ENCODE data around the gene ARHGEF4.
"Not testable (repeated sequence)": the region's sequence is repeated elsewhere in the genome, so short reads cannot be mapped to it uniquely, and the experiment has no call there.

The ARHGEF4 gene

DNA sequence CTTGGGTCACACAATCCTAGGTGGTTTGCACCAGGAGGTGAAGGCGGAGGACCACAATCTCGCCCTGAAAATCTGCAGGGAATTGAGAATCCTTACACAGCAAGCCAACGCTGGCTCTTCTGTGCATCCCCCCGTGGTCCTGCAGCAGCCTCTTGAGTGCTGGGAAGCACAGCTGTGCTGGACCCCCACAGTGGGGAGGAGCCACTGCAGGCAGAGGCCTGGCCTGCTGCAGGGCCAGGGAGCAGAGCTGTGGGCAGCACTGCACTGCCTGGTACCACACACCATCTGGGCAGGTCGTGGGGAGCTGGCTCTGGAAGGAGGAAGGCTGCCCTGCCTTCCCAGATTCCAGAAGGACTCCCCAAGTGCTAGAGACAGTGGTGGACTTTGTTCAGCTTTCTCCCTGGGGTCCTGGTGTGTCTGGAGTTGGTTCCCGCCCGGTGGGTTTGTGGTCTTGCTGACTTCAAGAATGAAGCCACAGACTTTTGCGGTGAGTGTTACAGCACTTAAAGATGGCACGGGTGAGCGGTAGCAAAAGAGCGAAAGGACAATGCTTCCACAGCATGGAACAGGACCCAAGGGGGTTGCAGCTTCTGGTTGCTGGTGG lies 150.3 kb downstream of the ARHGEF4 start:
- no peak for DNase-seq

DNA sequence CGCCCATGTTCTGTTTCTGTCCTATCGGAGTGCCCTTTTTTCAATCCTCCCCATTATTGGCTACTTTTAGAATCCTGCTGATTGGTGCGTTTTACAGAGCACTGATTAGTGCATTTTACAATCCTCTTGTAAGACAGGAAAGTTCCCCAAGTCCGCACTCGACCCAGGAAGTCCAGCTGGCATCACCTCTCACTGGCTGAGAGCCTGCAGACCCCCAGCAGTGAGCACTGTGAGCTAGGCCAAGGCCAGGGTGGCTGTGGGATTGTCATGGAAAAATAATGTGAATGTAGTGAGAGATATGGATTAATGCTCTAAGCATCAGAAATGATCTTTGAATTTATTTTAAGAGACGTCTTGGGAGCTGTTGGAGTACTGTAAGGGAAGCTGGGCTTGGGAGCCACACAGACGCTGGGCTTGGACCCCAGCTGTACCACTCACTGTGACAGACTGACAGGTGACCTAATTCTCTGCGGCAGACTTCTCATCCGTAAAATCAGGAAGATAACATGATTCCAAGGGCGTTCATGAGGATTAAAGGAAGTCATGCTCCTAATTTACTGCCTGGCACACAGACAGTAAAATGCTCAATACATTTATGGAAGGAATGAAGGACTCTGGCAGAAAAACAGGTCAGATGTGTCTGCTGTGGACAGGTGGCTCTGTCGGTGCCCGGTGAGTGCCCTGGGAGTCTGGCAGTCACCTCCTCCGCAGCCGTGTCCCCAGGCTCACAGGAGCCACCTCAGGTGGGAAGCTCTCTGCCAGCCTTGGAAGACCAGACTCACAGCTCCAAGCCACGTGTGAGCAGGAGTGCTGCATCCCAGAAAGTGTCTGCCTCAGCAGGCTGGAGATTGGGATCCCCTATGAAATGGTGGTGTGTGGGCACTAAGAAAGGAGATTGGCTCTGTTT lies 151.1 kb downstream of the ARHGEF4 start:
- no peak for DNase-seq

DNA sequence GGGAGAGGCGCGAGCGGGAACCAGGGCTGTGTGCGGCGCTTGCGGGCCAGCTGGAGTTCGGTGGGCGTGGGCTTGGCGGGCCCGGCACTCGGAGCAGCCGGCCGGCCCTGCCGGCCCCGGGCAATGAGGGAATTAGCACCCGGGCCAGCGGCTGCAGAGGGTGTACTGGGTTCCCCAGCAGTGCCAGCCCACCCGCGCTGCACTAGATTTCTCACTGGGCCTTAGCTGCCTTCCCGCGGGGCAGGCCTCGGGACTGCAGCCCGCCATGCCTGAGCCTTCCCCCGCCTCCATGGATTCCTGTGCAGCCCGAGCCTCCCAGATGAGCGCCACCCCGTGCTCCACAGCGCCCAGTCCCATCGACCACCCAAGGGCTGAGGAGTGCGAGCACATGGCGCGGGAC lies 154.7 kb downstream of the ARHGEF4 start:
- DNase-seq: not testable (repeated sequence)

DNA sequence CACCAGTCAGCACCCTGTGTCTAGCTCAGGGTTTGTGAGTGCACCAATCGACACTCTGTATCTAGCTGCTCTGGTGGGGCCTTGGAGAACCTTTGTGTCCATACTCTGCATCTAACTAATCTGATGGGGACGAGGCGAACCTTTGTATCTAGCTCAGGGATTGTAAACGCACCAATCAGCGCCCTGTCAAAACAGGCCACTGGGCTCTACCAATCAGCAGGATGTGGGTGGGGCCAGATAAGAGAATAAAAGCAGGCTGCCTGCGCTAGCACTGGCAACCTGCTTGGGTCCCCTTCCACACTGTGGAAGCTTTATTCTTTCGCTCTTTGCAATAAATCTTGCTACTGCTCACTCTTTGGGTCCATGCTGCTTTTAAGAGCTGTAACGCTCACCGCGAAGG lies 155.3 kb downstream of the ARHGEF4 start:
- not testable (repeated sequence) for DNase-seq

DNA sequence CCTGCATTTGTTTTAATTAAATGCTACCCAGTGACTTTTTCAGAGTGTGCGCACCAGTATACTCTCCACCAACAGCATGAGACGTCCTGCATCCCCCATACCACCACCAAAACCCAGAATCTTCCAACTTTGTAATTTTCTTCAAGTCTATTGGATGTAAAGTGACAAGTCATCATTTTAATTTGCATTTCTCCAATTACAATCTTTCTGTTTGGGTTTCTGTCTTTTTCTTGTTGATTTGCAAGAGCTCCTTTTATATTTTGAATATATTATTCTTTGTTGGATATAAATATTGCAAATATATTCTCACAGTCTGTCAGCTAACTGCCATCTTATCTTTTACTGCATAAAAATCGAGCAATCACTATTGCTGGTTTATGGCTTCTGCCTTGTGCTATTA lies 160.0 kb downstream of the ARHGEF4 start:
- DNase-seq: no peak

DNA sequence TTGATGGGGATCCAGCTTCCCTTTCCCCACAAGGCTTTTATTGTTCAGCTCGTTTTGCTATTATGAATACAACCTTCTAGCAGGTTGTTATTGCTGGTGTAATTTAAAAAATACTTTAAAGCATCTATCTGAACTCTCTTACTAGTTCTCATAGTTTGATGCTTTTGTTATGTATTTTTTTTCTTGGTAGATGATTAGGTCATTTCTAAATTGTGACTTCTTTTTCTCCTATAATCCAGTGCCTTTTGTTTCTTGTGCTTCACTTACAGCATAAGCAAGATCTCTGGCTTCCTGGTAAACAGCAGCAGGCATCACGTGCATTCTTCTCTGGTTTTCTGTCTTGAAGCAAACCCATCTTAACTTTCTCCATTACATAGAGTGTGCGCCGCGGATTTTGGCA lies 160.5 kb downstream of the ARHGEF4 start:
- DNase-seq: no peak

DNA sequence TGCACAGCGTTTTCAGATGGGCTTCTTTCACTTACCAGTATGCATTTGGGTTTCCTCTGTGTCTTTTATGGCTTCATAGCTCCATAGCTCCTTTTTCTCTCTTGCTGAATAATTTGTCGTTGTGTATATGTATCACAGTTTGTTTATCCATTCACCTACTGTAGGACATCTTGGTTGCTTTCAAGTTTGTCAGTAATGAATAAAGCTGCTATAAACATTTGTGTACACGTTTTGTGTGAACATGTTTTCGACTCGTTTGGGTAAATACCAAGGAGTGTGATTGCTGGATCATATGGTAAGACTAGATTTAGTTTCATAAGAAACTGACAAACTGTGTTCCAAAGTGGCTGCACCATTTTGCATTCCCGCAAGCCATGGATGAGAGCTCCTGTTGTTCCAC lies 161.8 kb downstream of the ARHGEF4 start:
- no peak for DNase-seq

DNA sequence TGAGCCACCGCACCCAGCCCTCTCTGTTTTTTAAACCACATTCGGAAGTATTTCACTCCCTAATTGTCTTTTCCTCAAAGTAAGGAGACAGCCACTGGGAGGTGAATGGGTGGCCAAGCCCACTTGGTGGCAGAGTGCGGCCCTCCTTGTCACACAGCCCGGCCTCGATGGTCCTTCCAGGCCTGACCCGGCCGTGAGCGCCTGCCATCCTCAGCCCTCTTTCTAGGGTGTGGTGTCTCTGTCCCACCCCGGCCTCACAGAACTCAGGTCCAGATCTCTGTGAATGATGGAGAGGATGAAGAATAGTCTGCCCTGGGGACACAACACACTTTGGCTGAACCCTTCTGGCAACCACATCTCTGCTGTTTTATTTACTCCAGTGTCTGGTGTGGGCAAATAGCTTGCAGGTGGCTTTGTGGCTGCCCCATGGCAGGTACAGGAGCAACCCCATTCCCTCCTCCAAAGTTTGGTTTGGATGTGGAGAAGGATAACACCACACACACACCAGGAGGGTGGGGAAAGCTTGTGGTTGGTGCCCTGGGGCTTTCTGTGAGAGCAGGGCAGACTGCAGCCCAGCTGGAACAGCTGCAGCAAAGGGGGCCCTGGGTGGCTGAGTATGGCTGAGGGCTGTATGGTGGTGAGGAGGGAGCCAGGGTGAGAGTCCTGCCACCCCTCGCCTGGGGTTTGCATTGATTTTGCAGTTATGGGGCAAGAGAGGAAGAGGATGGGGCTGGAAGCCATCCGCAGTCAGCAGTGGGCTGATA lies 167.9 kb downstream of the ARHGEF4 start:
- DNase-seq: no peak

DNA sequence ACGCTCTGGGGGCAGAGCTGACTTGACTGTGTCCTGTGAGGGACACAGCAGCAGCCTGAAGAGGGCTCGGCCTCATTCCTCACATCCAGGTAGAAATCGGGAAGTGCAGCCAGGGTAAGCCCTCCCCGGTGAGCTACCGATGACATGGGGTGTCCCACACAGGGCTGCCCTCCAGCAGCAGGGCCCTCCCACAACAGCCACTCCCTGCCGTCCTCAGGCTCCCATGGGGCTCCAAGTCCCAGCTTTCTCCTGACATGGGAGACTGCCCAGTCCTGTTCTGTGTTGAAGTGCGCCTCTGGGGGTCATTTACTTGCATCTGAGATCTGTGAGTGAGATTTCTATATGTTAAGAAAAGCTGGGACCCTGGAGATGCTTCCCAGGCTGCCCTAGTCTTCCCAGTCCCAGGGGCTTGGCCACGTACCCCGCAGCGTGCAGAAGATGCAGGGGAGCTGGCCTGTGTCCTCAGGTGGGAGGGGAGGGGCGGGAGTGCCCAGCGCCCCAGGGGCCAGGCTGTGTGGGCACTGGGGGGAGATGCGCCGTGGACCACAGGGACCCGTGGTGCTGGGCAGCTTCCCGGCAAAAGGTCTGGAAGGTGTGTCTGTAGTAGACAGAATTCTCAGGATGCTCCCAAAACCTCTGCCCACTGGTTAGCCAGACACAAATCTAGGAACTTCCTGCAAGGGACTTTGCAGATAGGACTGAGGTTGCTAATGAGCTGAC lies 168.7 kb downstream of the ARHGEF4 start:
- DNase-seq: no peak

DNA sequence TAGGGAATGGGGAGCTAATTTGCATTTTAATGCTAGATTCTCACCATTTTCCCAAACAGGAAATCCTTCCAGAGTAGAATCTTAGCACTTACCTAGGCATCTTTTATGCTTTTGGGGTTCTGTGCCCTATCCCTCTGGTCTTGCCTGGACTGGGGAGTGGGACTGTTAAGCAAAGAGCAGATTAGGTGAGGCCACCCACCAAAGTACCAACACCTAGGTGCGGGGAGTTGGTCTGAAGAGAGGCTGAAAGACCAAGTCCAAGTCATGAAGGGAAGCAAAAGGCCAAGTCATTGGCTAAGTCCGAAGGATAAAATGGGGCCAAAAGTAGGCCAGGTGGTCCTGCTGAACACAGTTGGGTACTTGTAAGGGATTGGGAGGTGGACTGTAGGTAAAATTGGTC lies 169.8 kb downstream of the ARHGEF4 start:
- DNase-seq: no peak

DNA sequence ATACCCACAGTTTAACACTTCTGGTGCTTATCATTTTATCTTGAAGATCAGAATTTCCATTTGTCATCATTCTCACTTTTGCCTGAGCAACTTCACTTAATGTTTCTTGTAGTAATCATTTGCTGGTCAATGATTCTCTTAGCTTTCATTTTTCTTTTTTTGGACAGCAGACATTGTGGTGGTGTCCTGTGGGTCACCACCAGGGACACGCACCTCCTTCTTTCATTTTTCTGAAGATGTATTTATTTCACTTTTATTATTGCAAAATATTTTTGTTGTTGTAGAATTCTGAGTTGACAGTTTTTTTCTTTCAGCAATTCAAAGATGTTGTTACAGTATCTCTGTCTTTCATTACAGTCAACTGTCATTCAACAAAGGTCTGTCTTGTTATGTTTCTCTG lies 172.3 kb downstream of the ARHGEF4 start:
- DNase-seq: no peak

DNA sequence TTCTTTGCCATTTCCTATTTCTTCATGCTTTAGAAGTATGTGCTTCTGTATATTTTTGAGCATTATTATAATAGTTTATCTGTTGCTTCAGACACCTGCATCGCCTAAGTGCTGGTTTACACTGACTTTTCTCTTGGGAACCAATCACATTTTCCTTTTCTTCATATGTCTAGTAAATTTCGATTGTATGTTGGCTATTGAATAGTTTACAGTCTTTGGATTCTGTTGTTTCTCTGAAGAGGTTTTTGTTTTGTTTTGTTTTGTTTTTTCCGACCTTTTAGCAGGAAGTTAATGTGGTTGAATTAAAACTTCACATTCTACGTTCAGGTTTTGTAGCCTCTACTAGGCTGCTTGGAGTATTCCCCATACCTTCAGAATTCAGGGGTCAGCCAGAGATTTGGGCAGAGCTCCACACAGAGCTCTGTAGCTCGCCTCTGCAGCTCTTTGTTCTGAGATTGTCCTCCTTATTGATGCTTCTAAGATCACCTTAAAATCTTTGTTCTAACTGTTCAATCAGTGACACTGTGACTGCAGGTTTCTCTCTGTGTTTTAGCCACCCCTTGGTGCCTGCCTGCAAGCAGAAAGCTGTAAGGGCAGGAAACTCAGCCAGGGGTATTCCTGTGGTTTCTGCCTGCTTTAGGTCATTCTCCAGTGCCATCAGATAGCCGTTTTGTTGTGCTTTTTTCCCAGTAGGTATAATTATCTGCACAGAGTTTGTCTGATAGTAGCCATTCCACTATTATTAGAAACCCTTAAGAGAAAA lies 173.2 kb downstream of the ARHGEF4 start:
- no peak for DNase-seq

DNA sequence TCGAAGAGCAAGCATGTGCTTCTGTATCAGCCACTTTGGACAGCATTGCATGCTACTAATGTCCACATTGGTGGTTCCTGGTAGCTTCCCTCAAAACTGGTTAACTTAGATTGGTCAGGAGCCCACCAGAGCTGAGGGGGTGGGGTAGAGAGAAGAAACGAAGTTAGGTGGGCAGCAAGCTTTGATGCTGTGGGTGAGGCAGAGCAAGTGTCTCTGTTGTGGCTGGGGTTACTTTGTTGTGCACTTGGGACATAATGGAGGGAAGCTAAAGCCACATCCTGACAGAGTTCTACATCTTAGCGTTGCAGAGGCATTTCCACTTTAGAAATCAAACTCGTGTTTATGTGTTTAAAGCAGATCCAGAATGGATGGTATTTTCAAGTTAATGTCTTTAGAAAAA lies 173.9 kb downstream of the ARHGEF4 start:
- no peak for DNase-seq

DNA sequence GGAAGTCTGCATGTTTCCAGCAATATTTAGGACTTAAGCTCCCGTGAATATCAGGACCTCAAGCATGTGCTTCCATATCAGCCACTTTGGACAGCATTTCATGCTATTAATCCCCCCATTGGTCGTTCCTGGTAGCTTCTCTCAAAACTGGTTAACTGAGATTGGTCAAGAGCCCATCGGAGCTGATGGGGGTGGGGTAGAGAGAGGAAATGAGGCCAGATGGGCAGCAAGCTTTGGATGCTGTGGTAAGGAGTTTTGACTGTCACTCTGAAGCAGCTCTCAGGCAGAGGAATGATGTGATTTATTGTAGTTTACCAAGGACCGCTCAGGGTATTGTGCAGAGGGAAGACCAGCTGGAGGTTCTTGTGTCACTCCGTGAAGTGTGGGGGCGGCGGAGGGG lies 174.8 kb downstream of the ARHGEF4 start:
- DNase-seq: no peak

DNA sequence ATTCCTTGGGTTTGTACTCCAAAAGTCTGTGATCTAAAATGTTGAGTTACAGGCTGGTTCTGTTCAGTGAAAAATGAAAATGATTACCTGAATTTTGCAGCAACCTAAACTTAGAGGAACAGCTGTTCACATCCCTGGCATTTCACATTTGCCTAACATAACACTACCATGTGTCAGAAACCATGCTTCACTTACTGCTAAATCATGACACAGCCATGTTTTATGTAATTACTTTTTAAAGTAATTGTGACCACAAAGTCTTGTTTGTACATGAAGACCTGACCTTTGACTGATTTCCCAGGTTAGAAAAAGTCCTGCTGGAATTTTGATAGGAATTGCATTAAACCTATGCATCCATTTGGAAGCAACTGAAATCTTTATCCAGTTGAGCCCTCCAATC lies 177.4 kb downstream of the ARHGEF4 start:
- DNase-seq: no peak

DNA sequence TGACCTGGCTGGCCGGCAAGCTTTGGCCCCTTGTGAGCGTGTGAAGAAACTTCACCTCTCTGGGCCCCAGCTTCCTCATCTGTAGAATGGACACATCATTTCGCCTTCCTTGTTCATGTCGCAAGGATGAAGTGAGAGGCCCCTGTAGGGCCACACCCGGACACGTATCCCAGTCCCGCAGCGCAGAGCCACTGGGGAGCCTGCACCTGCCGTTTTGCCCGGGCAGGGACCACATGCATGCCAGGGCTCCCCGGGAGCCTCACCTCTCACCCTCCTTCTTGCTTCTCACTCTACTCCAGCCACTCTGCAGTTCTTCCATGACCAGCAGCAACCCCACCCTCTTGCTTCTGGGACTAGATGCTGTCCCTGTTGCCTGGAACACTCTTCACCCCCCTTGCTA lies 179.1 kb downstream of the ARHGEF4 start:
- no peak for DNase-seq

DNA sequence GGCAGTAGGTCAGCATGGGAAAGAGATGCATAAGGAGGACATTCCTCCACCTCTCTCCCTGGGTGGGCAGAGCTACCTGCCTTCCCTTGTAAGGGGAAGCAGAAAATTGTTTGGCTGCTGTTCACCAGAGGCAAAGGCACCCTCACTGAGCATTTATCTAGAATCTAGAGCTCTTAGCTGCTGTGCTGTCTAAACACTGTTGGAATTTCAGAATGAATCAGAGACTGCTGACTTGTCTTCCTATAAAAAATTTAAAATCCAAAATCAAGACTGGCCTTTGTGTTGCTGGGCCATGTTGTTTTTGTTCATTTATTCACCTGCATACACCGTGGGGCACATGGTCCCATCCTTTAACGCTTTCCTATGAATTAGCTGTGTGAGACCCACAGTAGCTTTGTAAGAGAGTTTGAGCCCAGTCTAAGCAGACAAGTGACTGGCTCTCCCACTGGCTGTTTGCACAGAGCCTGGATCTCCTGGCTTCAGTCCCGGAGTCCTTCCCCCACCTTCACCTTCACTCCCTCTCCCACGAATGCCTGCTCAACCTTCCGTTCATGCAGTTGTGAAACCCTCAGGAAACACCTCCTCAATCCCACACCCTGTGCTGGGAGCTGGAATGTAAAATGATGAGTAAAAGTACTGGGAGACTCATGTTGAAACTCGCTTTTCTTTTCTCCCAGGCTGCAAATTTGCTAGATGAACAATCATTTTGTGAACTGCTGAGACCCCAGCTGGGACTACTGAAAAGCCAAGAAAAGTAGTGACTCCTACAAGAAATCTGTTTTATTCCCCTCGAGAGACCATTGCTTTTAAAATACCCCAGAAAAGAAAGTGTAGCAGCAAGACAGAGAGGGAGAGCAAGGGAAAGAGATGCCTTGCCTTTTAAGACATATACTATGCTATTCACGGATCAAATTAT lies 180.4 kb downstream of the ARHGEF4 start:
- DNase-seq: no peak

DNA sequence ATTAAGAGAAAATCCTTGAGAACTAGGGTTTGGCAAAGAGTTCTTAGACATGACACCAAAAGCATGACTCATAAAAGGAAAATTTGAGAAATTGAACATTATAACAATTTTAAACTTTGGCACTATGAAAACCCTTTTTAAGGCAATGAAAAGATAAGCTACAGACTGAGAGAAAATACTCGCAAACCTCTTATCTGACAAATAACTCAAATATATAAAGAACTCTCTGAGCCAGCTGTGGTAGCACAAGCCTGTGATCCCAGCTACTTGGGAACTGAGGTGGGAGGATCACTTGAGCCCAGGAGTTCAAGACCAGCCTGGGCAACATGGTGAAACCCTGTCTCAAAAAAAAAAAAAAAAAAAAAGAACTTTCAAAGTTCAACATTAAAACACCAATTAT lies 186.0 kb downstream of the ARHGEF4 start:
- DNase-seq: no peak

DNA sequence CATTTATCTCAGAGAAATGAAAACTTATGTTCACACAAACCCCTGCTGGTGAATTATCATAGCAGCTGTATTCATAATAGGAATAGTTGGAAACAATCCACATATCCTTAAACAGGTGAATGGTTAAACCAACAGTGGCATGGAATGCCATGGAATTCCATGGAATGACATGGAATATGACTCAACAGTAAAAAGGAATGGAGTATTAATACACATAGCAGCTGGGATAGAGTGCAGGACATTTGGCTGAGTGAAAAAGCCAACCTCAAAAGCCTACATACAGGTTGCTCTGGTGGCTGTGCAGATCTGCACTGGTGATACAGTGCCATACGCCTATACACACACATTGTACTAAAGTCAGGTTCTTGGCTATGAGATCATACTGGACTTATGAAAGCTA lies 187.0 kb downstream of the ARHGEF4 start:
- no peak for DNase-seq

DNA sequence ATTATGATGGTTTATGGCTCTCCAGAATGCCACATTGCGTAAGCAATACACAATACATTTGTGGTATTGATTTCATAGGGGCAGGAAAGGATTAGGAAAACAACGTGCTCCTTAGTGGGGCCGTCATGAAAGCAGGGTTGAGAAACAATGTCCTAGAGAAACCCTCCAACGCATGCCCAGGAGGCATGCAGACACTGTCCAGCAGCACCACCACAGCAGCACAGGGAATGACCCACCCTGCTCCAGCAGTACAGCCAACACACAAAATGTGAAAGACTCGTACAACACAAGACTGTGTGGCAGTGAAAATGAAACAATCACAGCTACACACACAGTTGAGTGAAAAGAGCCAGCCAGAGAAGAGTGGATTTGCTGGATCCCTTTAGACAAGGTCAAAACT lies 190.2 kb downstream of the ARHGEF4 start:
- no peak for DNase-seq

Data from GDM1 (cell line).